GM10266 (cell line): ENCODE data around the gene UBE2C.

Experiments
- DNase-seq: peaks from one replicate; pipeline ENCODE4 v3.0.0; 2012; ENCODE audit errors: extremely low spot score
- TF ChIP-seq, protein P1 (sequence below): IDR thresholded peaks from 2 replicates; pipeline ENCODE4 v1.5.1; 2012; ENCODE audit warnings: mild to moderate bottlenecking, low read depth; ENCODE audit not compliant: control insufficient read depth, insufficient read depth; ENCODE audit errors: missing control alignments

UBE2C gene

DNA sequence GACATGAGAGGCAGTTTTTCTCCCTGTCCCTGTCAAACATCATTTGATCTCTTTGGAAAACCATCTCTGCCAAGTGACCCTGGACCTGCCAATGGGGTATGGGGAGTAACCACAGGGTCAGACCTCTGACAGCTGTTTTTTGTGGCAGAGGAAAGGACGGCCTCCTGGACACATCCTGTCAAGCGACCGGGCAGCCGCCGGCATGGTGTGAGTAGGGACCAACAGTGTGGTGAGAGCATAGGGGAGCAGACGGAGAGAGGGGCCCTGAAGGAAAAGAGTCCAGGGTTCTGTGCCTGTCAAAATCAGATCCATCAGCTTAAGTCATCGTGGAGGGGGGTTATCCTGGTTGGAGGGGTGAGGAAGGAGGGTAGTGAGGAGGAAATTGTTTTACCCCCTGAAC is 10.6 kb upstream of the UBE2C start:
- DNase-seq: no peak
- TF ChIP-seq, protein P1, sequence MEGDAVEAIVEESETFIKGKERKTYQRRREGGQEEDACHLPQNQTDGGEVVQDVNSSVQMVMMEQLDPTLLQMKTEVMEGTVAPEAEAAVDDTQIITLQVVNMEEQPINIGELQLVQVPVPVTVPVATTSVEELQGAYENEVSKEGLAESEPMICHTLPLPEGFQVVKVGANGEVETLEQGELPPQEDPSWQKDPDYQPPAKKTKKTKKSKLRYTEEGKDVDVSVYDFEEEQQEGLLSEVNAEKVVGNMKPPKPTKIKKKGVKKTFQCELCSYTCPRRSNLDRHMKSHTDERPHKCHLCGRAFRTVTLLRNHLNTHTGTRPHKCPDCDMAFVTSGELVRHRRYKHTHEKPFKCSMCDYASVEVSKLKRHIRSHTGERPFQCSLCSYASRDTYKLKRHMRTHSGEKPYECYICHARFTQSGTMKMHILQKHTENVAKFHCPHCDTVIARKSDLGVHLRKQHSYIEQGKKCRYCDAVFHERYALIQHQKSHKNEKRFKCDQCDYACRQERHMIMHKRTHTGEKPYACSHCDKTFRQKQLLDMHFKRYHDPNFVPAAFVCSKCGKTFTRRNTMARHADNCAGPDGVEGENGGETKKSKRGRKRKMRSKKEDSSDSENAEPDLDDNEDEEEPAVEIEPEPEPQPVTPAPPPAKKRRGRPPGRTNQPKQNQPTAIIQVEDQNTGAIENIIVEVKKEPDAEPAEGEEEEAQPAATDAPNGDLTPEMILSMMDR: no peak

DNA sequence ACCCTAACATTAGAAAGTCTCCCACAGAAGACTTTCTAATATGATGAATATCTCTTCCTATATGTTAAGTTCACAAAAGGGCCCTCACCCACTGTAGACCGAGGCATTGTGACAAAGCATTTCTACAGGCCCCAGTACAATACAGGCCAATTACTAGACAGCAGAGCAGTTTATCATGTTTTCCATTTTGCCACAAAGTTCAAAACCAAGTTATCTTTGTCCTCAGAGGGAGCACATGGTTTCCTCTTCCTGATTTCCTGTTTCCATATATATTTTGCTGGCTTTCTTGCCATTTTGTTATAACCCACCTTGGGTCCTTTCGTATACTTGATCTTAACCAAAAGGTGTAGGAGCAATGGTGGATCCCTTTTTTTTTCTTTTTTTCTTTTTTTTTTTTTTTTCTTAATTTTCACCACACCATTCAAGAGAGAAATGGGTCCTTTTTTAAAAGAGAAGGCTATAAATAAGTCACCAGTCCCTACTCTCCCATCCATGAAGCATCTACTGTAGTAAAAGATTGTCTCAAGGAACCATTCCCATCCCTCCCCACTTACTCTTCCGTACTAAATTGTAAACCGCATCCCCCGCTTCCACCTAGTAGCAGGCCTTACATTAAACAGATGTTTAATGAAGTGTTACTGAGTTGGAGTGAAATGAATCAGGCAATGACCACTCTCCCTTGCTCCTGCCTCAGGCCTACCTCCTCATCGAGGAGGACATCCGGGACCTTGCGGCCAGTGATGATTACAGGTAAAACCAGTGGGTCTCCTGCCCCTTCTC is 2.1 kb upstream of the UBE2C start:
- no peak for DNase-seq
- TF ChIP-seq, protein P1: no peak

DNA sequence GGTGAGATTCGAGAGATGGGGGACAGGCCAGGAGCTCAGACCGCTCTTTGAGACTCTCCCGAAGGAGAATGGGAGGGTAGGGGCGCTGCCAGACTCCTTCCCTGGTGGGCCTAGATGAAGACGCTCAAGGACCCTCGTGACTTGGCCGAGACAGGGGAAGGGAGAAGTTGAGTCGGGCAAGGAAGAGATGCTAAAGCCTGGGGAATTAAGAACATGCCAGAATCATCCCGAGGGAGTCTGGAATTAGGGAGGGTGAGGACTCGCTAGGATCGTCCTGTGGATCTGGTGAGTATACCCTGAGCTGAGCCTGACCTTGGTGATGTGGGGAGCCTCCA is 529 bp downstream of the UBE2C start:
- TF ChIP-seq, protein P1: no peak
- no peak for DNase-seq

DNA sequence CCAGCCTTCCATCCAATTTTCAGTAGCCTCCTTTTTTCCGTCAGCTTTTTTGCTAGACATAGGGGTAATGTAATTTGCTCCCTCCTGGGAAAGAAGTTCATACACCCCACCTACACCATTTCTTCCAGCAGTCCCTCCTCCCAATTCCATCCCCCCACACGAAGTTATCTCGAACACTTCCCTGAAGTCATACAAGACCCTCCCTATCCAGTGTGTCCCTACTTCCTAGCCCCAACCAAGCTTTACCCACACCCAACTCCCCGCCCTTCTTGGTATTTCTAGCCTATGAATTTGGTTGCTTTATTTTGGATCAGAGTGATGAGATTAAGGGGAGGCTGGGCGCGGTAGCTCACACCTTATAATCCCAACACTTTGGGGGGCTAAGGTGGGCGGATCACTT is 1.0 kb downstream of the UBE2C start:
- TF ChIP-seq, protein P1: no peak

DNA sequence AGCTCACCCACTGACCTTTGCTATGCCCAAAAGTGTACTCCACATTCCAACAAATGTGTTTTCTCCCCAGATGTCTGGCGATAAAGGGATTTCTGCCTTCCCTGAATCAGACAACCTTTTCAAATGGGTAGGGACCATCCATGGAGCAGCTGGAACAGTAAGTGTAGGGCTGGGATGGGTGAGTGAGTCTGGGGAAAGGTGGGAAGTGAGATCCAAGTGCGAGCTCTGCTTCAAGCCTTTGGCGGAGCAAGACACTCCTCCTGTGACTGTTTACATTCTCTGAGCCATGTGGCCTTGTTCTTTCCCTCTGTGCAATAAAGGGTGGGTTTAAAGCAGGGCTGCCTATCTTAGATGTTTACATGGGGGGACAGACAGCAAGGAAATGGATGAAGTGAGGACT is 1.9 kb downstream of the UBE2C start:
- DNase-seq: no peak
- TF ChIP-seq, protein P1: no peak

More for the DNA sequence above, 1.0 kb downstream of the UBE2C start:
- DNase-seq: no peak

DNA sequence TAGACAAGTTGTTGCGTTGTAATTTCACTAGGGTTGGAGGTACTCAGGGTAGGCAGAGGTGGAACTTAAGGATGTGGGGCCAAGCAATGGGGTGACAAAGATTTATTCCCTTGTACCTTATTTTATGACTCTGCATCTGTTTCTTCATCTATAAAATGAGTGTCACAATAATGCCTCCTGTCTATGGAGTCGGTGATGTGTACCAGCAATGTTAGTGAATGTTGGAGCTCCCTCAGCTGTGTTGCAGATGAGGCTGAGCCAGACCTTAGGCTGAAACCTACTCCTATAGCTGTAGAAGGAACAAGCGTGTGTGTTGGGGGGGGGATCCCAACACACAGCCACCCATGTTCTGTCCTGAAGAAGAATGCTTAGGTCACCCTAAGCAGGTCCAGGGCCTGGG is 4.5 kb downstream of the UBE2C start:
- TF ChIP-seq, protein P1: no peak
- no peak for DNase-seq

DNA sequence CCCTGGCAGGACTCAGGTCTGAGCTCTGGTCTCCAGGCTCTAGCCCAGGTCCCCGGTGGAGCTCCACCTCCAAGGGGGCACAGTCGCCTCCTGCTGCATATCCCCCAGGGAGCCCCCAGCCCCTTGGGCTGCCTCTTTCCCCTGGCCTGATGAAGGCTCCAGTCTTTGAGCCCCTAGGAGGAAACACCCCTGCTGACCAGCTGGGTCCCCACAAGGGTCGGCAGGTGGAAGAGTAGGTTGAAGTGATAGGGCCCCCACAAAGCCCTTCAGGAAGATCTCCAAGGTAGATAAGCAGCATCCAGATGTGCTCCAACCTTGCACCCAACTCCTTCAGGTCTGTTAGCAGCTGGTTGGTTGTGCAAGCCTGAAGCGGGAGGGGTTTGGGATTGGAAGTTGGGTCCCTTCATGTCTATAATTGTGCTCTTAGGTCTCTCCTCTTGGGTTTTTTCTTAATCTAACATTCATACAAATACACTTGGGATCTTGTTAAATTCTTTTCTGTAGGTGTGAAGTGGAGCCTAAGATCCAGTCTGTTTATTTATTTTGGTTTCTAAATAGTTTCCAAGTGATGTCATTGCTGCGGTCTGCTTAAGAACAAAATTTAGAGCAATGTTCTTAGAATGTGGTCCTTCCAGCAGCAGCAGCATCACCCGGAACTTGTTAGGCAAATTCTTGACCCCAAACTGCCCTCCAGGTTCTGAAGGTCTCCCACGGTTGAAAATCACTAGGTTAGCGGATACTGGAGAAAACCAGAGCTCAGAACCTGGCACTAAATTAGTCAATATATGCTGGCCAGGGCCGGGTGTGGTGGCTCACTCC is 5.1 kb downstream of the UBE2C start:
- TF ChIP-seq, protein P1: no peak
- DNase-seq: no peak
